ENCODE data around the gene GNG2. TPM values are rescaled to one million over a fixed set of nuclear protein-coding genes. Genes with fewer than 3 reads are reported as not detected.

GNG2 gene
- total RNA-seq, 1 experiment from 2014 or later: 18.9 TPM

GRCh38 chr14:51817326-51817725 is 43.1 kb upstream of the GNG2 start:
- no TSS peak for BruUV-seq (replicated peaks)
- Histone ChIP-seq H3K27ac (ENCODE audit: low read depth, low read length, poor library complexity, severe bottlenecking) (no peak overlapping the region), H3K9me3 (ENCODE audit: low read depth, low read length, poor library complexity, severe bottlenecking) (no peaks in the 10 kb centered on the region), H3K27me3 (replicated peaks; ENCODE audit: insufficient read depth, low read depth, low read length, poor library complexity) (no peaks in the 10 kb centered on the region), H3K4me1 (ENCODE audit: insufficient read depth, low read length, poor library complexity, severe bottlenecking) (no peaks in the 10 kb centered on the region), H3K4me3 (ENCODE audit: low read depth, low read length, poor library complexity, severe bottlenecking) (no peak overlapping the region), H3K36me3 (ENCODE audit: insufficient read depth, low read length, poor library complexity, severe bottlenecking) (no peaks in the 10 kb centered on the region)
- ChIA-PET POLR2A (ENCODE audit: low non-redundant PET) (no interaction called here), CTCF (no interaction called here)
- DNase-seq (ENCODE audit: low spot score): no peak
- intact Hi-C loops (cut with micrococcal nuclease; ENCODE audit: unreplicated experiment): no loop called here
- TF ChIP-seq EZH2 (IDR thresholded peaks at IDR 0.05; ENCODE audit: borderline replicate concordance, low read depth, low read length, poor library complexity, severe bottlenecking) (no peak), CTCF (conservative IDR thresholded peaks at IDR 0.05; ENCODE audit: low read depth, low read length) (no peak)

GRCh38 chr14:51818748-51819380 is 41.5 kb upstream of the GNG2 start:
- intact Hi-C loops (cut with micrococcal nuclease; ENCODE audit: unreplicated experiment): no loop called here
- H3K4me1 ChIP-seq (ENCODE audit: insufficient read depth, low read length, poor library complexity, severe bottlenecking): no peaks in the 10 kb centered on the region
- CTCF ChIA-PET: no interaction called here
- H3K4me3 ChIP-seq (ENCODE audit: low read depth, low read length, poor library complexity, severe bottlenecking): no peak overlapping the region
- H3K9me3 ChIP-seq (ENCODE audit: low read depth, low read length, poor library complexity, severe bottlenecking): no peaks in the 10 kb centered on the region
- no peak for TF ChIP-seq CTCF (conservative IDR thresholded peaks at IDR 0.05; ENCODE audit: low read depth, low read length)
- TF ChIP-seq EZH2 (IDR thresholded peaks at IDR 0.05; ENCODE audit: borderline replicate concordance, low read depth, low read length, poor library complexity, severe bottlenecking): no peak
- no peak for DNase-seq (ENCODE audit: low spot score)
- no peaks in the 10 kb centered on the region for H3K27me3 ChIP-seq (replicated peaks; ENCODE audit: insufficient read depth, low read depth, low read length, poor library complexity)
- H3K36me3 ChIP-seq (ENCODE audit: insufficient read depth, low read length, poor library complexity, severe bottlenecking): no peaks in the 10 kb centered on the region
- POLR2A ChIA-PET (ENCODE audit: low non-redundant PET): no interaction called here
- no peak overlapping the region for H3K27ac ChIP-seq (ENCODE audit: low read depth, low read length, poor library complexity, severe bottlenecking)
- BruUV-seq (replicated peaks): no TSS peak

- no peak for TF ChIP-seq EZH2 (IDR thresholded peaks at IDR 0.05; ENCODE audit: borderline replicate concordance, low read depth, low read length, poor library complexity, severe bottlenecking)
- TF ChIP-seq CTCF (conservative IDR thresholded peaks at IDR 0.05; ENCODE audit: low read depth, low read length): no peak
- intact Hi-C loops (cut with micrococcal nuclease; ENCODE audit: unreplicated experiment): no loop called here
- Histone ChIP-seq H3K27me3 (replicated peaks; ENCODE audit: insufficient read depth, low read depth, low read length, poor library complexity) (no peaks in the 10 kb centered on the region), H3K27ac (ENCODE audit: low read depth, low read length, poor library complexity, severe bottlenecking) (no peak overlapping the region), H3K36me3 (ENCODE audit: insufficient read depth, low read length, poor library complexity, severe bottlenecking) (no peaks in the 10 kb centered on the region), H3K4me1 (ENCODE audit: insufficient read depth, low read length, poor library complexity, severe bottlenecking) (no peaks in the 10 kb centered on the region), H3K9me3 (ENCODE audit: low read depth, low read length, poor library complexity, severe bottlenecking) (no peaks in the 10 kb centered on the region), H3K4me3 (ENCODE audit: low read depth, low read length, poor library complexity, severe bottlenecking) (no peak overlapping the region)
- CTCF ChIA-PET: no interaction called here
- POLR2A ChIA-PET (ENCODE audit: low non-redundant PET): no interaction called here
- no peak for DNase-seq (ENCODE audit: low spot score)
- BruUV-seq (replicated peaks): no TSS peak
Observed at GRCh38 chr14:51821822-51822221, 38.6 kb upstream of the GNG2 start.
